ENCODE results near the gene ZNF621.

Gene ZNF621

DNA sequence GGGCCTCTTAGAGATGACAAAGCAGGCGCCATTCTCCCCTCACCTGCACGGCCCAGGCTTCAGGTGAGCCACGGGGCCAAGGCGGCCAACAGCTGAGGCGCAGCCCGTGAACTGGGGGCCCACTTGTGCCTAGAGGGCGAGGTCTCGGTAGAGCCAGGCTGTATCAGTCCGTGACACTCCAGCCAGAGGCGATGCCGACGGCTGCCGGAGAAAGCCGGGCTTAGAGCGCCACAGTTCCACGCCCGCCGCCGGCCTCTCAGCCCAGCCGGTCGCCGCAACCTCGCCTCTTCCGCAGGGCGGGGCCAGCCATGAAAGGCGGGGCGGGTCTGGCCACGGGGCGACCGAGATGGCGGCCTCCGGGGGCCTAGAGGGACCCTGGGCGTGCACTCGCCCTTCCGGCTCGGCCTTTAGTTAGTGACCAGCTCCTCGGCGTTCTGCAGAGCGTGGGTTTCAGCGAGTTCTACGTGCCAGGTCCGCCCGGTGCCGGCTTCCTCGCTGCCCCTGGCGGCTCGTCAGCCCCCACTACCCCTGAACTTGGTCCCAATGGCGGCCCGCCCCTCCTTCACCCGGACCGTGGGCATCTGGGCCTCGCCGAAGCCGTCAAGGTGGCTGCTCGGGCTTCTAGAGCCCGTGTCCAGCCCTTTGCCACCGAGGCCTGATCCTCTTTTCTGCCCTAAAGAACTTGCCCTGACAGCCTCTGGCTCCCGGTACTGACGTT is at the start of gene ZNF621:
Gene ZNF621, plus strand, starts transcription at position 393 of the 718 bp plus-strand sequence. CDS start 881 bp downstream, outside the sequence.
- POLR2A ChIA-PET, result no interaction called here
- peak; percentile 95 for DNase-seq (ENCODE audit: extremely low spot score)
- CTCF ChIA-PET, result interaction anchor here (1.0 to 2.6 kb wide), 5 partner anchors 10 to 56 kb away, joined by 3 to 10 read pairs (median 5); partner anchors contain the start of gene ZNF620
- TF ChIP-seq, protein P1, sequence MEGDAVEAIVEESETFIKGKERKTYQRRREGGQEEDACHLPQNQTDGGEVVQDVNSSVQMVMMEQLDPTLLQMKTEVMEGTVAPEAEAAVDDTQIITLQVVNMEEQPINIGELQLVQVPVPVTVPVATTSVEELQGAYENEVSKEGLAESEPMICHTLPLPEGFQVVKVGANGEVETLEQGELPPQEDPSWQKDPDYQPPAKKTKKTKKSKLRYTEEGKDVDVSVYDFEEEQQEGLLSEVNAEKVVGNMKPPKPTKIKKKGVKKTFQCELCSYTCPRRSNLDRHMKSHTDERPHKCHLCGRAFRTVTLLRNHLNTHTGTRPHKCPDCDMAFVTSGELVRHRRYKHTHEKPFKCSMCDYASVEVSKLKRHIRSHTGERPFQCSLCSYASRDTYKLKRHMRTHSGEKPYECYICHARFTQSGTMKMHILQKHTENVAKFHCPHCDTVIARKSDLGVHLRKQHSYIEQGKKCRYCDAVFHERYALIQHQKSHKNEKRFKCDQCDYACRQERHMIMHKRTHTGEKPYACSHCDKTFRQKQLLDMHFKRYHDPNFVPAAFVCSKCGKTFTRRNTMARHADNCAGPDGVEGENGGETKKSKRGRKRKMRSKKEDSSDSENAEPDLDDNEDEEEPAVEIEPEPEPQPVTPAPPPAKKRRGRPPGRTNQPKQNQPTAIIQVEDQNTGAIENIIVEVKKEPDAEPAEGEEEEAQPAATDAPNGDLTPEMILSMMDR (IDR thresholded peaks at IDR 0.05; ENCODE audit: control extremely low read depth, extremely low read depth, low read depth, missing control alignments), result no peak

DNA sequence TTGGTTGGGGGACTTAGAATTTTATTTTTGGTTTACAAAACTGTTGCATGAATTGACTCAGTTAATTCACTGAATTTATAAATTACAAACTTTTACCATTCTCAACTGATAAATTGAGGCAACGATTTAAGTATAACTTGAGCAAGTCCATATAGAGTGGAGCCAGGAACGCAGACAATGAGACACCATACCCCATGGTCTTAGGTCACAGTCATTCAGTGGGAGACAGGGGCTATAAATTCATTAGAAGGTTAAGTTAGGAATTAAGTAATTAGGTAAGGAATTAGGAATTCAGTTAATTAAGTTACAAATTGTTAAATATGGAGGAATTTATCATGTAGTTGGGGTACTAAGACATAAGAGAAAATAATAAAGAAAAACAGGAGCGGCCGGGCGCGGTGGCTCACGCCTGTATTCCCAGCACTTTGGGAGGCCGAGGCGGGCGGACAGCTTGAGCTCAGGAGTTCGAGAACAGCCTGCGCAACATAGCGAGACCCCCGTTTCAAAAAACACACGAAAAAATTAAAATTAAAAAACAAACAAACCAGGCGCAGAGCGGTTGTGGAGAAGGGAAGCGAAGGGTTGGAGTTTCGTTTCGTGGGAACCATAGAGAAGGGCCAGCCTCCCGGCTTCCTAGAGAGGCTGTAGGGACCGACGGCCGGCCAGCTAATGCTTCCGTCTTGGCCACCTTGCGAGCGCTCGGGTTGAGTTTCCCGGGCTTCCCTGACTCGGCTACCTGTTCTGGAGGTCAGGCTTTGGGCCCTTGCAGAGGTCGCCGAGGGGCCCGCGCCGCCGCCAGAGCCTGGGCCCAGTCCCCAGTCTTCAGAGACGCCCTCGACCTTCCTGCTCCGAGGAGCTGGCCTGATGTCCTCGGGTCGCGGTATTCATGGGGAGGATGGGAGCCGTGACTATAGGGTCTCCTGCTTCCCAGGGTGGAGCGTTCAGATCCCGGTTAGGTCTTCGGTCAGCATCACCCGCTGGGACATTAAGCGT is 48.0 kb upstream of the ZNF621 start, which contains the start of gene ZNF619:
Gene ZNF619, plus strand, starts transcription at position 645 of the 993 bp plus-strand sequence. CDS start 858 bp downstream, outside the sequence.
- TF ChIP-seq, protein P1 (IDR thresholded peaks at IDR 0.05; ENCODE audit: control extremely low read depth, extremely low read depth, low read depth, missing control alignments), result no peak
- CTCF ChIA-PET, result interaction anchor here (1.1 to 1.4 kb wide), 2 partner anchors 18 to 49 kb away, joined by 3 to 4 read pairs; no protein-coding TSS in a partner anchor
- POLR2A ChIA-PET, result interaction anchor here (0.5 to 0.6 kb wide), 2 partner anchors 13 to 168 kb away, joined by 4 read pairs; no protein-coding TSS in a partner anchor
- DNase-seq (ENCODE audit: extremely low spot score), result peak; percentile 86

DNA sequence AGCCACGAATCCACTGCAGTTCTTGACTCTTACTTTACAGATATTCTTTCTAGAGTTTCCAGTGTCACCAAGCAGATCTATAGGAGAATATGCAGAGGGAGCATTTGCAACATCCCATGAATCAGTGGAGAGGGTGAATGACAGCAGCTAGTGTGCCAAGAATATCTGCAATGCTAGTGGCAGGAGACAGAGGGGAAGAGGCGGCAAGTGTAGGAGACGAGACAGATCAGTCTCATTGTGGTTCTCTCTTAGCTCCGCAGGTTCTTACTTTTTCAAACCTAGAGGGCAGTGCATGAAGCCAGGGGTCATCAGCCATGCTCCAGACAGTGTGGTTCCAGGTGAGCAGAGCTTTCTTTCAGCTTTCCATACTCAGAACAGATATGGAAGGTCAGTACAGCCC is 47.1 kb upstream of the ZNF621 start:
- TF ChIP-seq, protein P1 (IDR thresholded peaks at IDR 0.05; ENCODE audit: control extremely low read depth, extremely low read depth, low read depth, missing control alignments), result no peak
- ChIA-PET POLR2A (no interaction called here), CTCF (interaction anchor here (1.1 to 1.4 kb wide), 2 partner anchors 19 to 48 kb away, joined by 3 to 4 read pairs; no protein-coding TSS in a partner anchor)
- DNase-seq (ENCODE audit: extremely low spot score), result no peak

DNA sequence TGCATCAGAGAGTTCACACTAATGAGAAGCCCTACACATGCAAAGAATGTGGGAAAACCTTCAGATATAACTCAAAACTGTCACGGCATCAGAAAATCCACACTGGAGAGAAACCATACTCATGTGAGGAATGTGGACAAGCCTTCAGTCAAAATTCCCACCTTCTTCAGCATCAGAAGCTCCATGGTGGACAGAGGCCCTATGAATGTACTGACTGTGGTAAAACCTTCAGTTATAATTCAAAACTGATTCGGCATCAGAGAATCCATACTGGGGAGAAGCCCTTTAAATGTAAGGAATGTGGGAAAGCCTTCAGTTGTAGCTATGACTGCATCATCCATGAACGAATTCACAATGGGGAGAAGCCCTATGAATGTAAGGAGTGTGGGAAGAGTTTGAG is 37.6 kb upstream of the ZNF621 start:
- TF ChIP-seq, protein P1 (IDR thresholded peaks at IDR 0.05; ENCODE audit: control extremely low read depth, extremely low read depth, low read depth, missing control alignments), result no peak
- ChIA-PET CTCF (interaction anchor here (1.0 to 1.2 kb wide), 2 partner anchors 18 to 98 kb away, joined by 3 read pairs; no protein-coding TSS in a partner anchor), POLR2A (no interaction called here)
- DNase-seq (ENCODE audit: extremely low spot score), result no peak

DNA sequence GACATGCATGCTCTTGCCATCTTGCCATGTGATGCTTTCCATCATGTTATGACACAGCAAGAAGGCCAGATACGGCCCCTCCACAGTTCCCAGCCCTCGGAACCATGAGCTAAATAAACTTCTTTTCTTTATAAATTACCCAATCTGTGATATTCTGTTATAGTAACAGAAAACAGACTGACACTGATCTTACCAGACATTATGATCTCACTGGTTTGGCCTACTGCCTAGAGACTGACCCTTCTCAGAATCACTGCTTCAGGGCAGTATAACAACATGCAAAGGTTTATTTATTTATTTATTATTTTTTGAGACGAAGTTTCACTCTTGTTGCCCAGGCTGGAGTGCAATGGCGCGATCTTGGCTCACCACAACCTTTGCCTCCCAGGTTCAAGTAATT is 33.8 kb upstream of the ZNF621 start:
- no peak for DNase-seq (ENCODE audit: extremely low spot score)
- TF ChIP-seq, protein P1 (IDR thresholded peaks at IDR 0.05; ENCODE audit: control extremely low read depth, extremely low read depth, low read depth, missing control alignments), result no peak
- POLR2A ChIA-PET, result no interaction called here
- CTCF ChIA-PET, result no interaction called here

DNA sequence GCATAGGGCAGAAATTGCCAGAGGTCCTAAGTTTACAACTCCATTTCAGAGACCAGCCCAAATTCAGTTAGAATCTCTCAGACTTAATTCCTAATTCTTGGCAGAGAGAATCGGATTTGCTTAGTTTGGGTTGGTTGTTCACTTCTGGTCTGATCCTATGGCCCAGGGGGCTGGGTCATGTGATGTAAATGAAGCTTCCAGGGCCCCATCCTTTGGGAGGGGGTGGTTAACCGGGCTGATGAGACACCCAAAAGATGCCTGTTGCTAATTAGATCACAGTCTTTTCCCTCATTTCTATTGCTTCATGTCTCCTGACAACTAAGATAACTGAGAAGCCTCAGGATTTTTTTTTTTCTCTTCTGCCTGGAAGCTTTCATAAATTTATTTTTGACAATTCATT is 30.1 kb upstream of the ZNF621 start:
- TF ChIP-seq, protein P1 (IDR thresholded peaks at IDR 0.05; ENCODE audit: control extremely low read depth, extremely low read depth, low read depth, missing control alignments), result no peak
- ChIA-PET POLR2A (no interaction called here), CTCF (interaction anchor here (0.9 to 1.4 kb wide), 2 partner anchors 10 to 11 kb away, joined by 3 to 5 read pairs; partner anchors contain the start of gene ZNF620)
- DNase-seq (ENCODE audit: extremely low spot score), result no peak
